Activated CD8-positive, alpha-beta memory T cell treated with anti-CD3 and anti-CD28 coated beads for 1 hour (primary cell): ENCODE data around the gene RTP2.
"Not testable (repeated sequence)": the region's sequence is repeated elsewhere in the genome, so short reads cannot be mapped to it uniquely, and the experiment has no call there.

Experiments used
- DNase-seq, 2 donors: peaks; one replicate each; pipeline ENCODE4 v3.0.0-alpha.2; 2020; ENCODE audit warnings: low read depth in 1 of 2; ENCODE audit errors: extremely low read depth in 1 of 2

The RTP2 gene

GRCh38 chr3:187717572-187717971 lies 15.2 kb upstream of the RTP2 start:
- DNase-seq, result no peak

DNA sequence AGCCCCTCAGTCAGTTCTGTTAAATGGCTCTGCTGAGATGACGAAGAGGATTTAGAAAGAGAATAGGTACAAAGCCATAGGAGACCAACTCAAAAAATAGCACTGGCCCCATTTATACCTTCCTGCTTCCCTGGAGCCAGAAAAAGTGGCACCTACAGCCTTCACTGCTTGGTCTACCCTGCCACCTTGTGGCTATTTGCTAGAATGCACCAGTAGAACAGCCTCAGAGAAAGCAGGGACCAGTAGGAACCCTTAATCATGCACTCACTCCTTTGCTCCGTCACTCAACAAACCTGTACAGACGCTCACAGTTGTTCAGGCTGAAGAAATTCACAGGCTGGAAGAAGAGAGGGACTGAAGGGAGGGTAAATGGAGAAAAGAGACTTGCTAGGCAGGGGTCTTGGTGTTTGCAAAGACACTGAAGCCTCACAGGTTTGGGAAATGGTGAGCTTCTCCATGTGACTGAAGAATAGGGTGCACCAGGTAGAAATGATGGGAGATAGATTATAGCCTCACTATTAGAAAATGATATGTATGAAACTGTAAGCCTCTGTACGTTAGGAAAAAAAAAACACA lies 12.1 kb upstream of the RTP2 start:
- peak; percentile 21 to 35 for DNase-seq

DNA sequence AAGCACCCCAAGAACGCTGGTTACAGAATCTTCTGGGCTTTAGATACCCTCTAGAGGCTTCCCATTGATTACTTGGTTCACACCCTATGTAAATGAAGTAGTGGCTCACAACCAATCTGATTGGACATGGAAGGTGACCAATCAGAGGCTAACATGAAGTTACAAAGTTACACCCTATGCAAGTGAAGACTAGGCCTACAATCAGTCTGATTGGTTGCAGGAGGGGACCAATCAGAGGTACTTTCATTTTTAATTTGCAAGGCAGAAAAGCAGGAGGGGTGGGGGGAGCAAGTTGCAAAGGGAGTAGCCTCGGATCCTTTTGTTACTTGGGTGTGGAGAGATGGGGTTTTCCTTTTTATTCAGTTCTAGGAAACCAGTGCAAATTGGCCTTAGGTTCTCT lies 11.1 kb upstream of the RTP2 start:
- no peak for DNase-seq

GRCh38 chr3:187709155-187709554 lies 6.8 kb upstream of the RTP2 start:
- no peak for DNase-seq

DNA sequence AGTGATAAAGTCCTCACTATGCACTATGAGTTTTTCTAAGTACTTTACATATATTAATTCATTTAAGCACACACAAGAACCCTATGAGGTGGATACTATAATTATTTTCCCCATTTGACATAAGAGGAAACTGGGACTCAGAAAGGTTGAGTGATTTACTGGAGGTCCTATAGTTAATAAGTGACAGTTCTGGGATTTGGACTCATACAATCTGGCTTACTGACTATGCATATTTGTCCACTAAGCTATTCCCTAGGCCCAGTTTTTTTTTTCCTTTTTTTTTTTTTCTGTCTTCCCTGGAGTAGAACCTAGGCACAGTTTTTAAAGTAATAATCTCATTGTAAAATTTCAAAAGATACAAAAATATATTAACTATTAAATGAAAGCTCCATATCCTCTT lies 6.3 kb upstream of the RTP2 start:
- no peak for DNase-seq

GRCh38 chr3:187706971-187707370 lies 4.6 kb upstream of the RTP2 start:
- no peak for DNase-seq

DNA sequence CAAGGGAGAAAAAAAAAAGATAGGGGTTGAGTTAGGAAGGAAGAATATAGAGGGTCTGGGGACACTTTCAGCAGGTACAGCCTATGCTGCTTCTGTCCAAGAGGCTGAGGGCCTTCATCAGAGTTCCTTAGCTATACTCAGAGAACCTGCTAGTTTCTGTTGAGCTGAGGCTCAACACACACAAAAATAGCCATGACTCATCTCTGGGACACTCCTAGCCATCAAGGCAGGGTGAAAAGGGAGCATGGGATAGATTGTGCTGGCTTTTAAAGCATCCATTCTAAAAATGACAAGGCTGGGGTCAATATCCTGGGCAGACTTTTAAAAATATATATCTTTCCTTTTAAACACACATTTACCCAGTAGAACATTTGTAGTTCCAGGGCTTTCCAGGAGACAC lies 2.8 kb upstream of the RTP2 start:
- DNase-seq, result no peak

GRCh38 chr3:187700249-187700648 lies 2.1 kb downstream of the RTP2 start:
- no peak for DNase-seq

GRCh38 chr3:187698499-187699399 lies 3.6 kb downstream of the RTP2 start:
- DNase-seq, result no peak

- no peak for DNase-seq
These were observed 6.3 kb downstream of the RTP2 start for GRCh38 chr3:187696021-187696420.

DNA sequence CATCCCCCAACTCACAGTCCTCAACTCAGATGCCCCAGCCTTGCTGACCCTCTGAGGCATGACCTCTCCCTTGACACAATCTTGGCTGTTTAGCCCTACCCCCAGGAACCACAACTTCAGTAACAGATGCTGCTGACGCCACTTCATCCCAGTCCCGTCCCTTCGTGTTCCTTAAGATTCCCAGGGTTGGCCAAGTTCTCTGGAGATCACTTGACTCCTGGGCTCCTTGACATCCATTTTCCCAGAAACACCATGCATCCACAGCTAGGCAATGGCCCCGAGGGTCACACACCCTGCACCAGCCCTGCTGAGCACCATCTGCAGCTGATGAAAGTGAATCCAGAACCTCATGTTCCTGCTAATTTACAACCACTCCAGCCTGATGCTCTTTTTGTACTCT lies 6.9 kb downstream of the RTP2 start:
- DNase-seq, result no peak

DNA sequence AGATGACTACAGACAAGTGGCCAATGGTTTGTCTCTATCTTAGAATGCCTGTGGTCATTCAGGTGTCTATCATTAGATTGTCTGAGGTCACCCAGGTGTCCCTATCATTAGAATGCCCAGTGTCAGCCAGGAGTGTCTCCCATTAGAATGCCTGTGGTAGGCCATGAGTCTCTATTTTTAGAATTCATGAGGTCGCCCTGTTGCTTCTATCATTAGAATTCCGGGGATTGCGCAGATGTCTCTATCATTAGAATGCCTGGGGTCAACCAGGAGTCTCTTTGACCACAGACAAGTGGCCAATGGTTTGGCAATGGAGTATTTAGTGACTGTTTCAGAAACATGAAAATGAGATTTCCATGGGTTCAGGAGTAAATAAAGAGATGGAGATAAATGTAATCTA lies 7.6 kb downstream of the RTP2 start:
- DNase-seq, result no peak

GRCh38 chr3:187693431-187693830 lies 8.9 kb downstream of the RTP2 start:
- no peak for DNase-seq

GRCh38 chr3:187689984-187690383 lies 12.4 kb downstream of the RTP2 start:
- no peak for DNase-seq

GRCh38 chr3:187686621-187687273 lies 15.6 kb downstream of the RTP2 start:
- no peak for DNase-seq

DNA sequence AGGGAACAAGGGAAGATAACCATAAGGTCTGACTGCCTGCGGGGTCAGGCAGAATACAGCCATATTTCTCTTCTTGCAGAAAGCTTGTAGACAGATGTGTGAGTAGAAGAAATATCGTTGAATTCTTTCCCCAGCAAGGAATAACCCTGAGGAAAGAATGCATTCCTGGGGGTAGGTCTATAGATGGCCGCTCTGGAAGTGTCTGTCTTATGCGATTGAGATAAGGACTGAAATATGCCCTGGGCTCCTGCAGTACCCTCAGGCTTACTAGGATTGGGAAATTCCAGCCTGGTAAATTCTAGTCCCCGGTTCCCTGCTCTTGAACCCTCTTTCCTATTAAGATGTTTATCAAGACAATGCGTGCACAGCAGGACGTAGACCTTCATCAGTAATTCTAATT lies 16.4 kb downstream of the RTP2 start:
- no peak for DNase-seq

GRCh38 chr3:187684880-187685279 lies 17.5 kb downstream of the RTP2 start:
- no peak for DNase-seq

DNA sequence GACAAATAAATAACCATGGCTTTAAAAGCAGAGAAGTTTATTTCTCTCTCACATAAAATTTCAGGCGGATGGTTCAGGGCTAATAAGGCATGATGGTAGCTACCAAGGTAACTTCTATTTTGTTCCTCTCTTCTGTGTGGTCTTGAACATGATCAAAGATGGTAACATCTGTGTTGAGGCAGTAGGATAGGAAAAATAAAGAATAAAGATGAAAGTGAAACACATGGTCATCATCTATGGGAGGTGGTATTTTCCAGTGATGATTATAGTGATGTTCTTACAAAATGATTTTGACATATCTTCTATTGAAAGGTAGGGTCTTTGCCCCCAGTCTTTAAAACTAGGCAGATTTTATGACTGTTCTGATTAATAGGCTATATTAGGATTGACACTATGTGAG lies 17.9 kb downstream of the RTP2 start:
- DNase-seq, result no peak

- not testable (repeated sequence) for DNase-seq
These were observed 20.6 kb downstream of the RTP2 start for GRCh38 chr3:187681756-187682155.

- peak; percentile 13 to 50 for DNase-seq
These were observed 22.5 kb downstream of the RTP2 start for GRCh38 chr3:187679638-187680396.

DNA sequence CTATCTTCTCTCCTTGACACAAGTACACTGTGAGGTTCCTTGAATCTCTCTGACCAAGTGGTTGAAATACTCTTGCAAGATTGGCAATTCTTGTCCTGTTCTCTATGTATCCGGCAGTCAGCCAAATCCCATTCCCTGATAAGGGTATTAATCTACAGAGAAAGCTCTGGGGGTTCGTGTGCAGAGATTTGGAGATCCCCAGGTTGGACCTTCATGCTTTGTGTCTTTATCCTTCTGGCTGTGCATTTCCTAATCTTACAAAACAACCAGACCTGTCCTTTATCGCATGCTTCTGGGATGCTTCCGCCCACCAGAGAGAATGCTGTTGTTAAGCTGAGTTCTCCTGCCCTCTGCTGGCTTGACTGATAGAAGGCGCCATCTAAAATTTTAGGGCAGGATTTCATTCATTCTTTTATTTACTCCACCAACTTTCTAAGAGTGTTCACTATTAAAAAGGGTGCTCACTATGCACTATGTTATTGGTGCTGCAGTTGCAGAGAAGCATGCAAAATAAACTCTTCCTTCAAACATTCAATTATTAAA lies 23.6 kb downstream of the RTP2 start:
- no peak for DNase-seq
